ENCODE measurements around the gene MED27. TPM values are rescaled to one million over a fixed set of nuclear protein-coding genes. Genes with fewer than 3 reads are reported as not detected.
A peak's percentile ranks its signal among the peaks of the same experiment; 100 is the strongest.

MED27 gene
- total RNA-seq: 10 to 100 TPM; 11.5 to 26.9 (median 21.3) TPM
- 10 to 100 TPM; 34.6 to 44.2 TPM for polyA plus RNA-seq
- total RNA-seq: 9.8 reads per million, percentile 35 among the genes with 10 or more reads in this experiment

GRCh38 chr9:132079391-132080091 lies at the start of gene MED27:
Gene MED27, minus strand, starts transcription at chr9:132079867. Its CDS starts 23 bp downstream, at chr9:132079844.
- DNase-seq: peak; percentile 79 to 94 (median 90)
- peaks cover 0 to 27% (median 13%) of the 10 kb centered on the region in 5 donors for H3K36me3 Mint-ChIP-seq
- Histone ChIP-seq H3K4me1 (ENCODE audit: control insufficient read depth in 2 of 2, insufficient read depth in 2 of 2, low read length in 2 of 2) (peaks cover 13 to 15% of the 10 kb centered on the region in 2 donors), H3K27ac (ENCODE audit: low read depth, low read length) (peak within 1 kb of the TSS; percentile 72), H3K9me3 (ENCODE audit: control insufficient read depth in 2 of 3, low read length in 3 of 3) (no peaks in the 10 kb centered on the region), H3K27me3 (ENCODE audit: control insufficient read depth in 2 of 2, insufficient read depth in 2 of 2, low read length in 2 of 2) (no peaks in the 10 kb centered on the region), H3K4me3 (ENCODE audit: low read length) (peak within 1 kb of the TSS; percentile 77), H3K36me3 (ENCODE audit: control insufficient read depth in 2 of 3, insufficient read depth in 3 of 3, low read length in 3 of 3) (peaks cover 0 to 21% (median 13%) of the 10 kb centered on the region in 3 experiments)
- H3K4me3 Mint-ChIP-seq: peak within 1 kb of the TSS; percentile 93 to 99 (median 98)
- CTCF ChIA-PET: no interaction called here
- intact Hi-C loops (cut with micrococcal nuclease): loop anchor here (1.0 to 10.0 kb wide), 7 partner anchors 80 to 955 kb away; partner anchors contain the start of genes NTNG2 (in 1 of the 2), NUP214 (in 1 of the 2), SETX (in 1 of the 2) and TTF1 (in 1 of the 2)
- no peaks in the 10 kb centered on the region for H3K9me3 Mint-ChIP-seq
- peaks cover 31 to 53% (median 49%) of the 10 kb centered on the region in 7 donors for H3K4me1 Mint-ChIP-seq
- peaks cover 0 to 7% (median 4%) of the 10 kb centered on the region in 5 donors for H3K27me3 Mint-ChIP-seq
- peak within 1 kb of the TSS; percentile 69 to 96 (median 92) for H3K27ac Mint-ChIP-seq
- POLR2A ChIA-PET: interaction anchor here (1.4 kb wide), 1 partner anchor 954 kb away, joined by 5 read pairs; the partner anchor contains the start of gene NUP214
- ATAC-seq: peak; percentile 98

- Histone ChIP-seq H3K27me3 (ENCODE audit: control insufficient read depth in 2 of 2, insufficient read depth in 2 of 2, low read length in 2 of 2) (peaks cover 0 to 8% of the 10 kb centered on the region in 2 donors), H3K27ac (ENCODE audit: low read depth, low read length) (no peak overlapping the region), H3K36me3 (ENCODE audit: control insufficient read depth in 2 of 3, insufficient read depth in 3 of 3, low read length in 3 of 3) (no peaks in the 10 kb centered on the region), H3K9me3 (ENCODE audit: control insufficient read depth in 2 of 3, low read length in 3 of 3) (no peaks in the 10 kb centered on the region), H3K4me1 (ENCODE audit: control insufficient read depth in 2 of 2, insufficient read depth in 2 of 2, low read length in 2 of 2) (peaks cover 0 to 8% of the 10 kb centered on the region in 2 donors), H3K4me3 (ENCODE audit: low read length) (no peak overlapping the region)
- H3K27me3 Mint-ChIP-seq: peaks cover 57 to 87% (median 78%) of the 10 kb centered on the region in 5 donors
- no peaks in the 10 kb centered on the region for H3K36me3 Mint-ChIP-seq
- no peak overlapping the region for H3K27ac Mint-ChIP-seq
- ChIA-PET POLR2A (no interaction called here), CTCF (no interaction called here)
- no peak for DNase-seq
- no peak overlapping the region for H3K4me3 Mint-ChIP-seq
- no peak for ATAC-seq
- intact Hi-C loops (cut with micrococcal nuclease): no loop called here
- H3K9me3 Mint-ChIP-seq: peaks cover 0 to 5% (median 0%) of the 10 kb centered on the region in 11 donors
- peaks cover 0 to 10% (median 4%) of the 10 kb centered on the region in 7 donors for H3K4me1 Mint-ChIP-seq
These were observed 48.3 kb upstream of the MED27 start for GRCh38 chr9:132127888-132128534.

GRCh38 chr9:132126680-132127236 lies 47.1 kb upstream of the MED27 start:
- H3K27me3 ChIP-seq (ENCODE audit: control insufficient read depth in 2 of 2, insufficient read depth in 2 of 2, low read length in 2 of 2): peaks cover 0 to 8% of the 10 kb centered on the region in 2 donors
- H3K36me3 ChIP-seq (ENCODE audit: control insufficient read depth in 2 of 3, insufficient read depth in 3 of 3, low read length in 3 of 3): no peaks in the 10 kb centered on the region
- Mint-ChIP-seq H3K4me3 (peak overlapping the region in 2 of 10 donors; percentile 16 to 19), H3K4me1 (peaks cover 0 to 10% (median 4%) of the 10 kb centered on the region in 7 donors), H3K36me3 (no peaks in the 10 kb centered on the region), H3K27me3 (peaks cover 61 to 86% (median 84%) of the 10 kb centered on the region in 5 donors), H3K9me3 (peaks cover 0 to 5% (median 0%) of the 10 kb centered on the region in 11 donors), H3K27ac (peak overlapping the region in 1 of 9 donors; percentile 7)
- no peaks in the 10 kb centered on the region for H3K9me3 ChIP-seq (ENCODE audit: control insufficient read depth in 2 of 3, low read length in 3 of 3)
- ChIA-PET POLR2A (no interaction called here), CTCF (no interaction called here)
- intact Hi-C loops (cut with micrococcal nuclease): no loop called here
- no peak for ATAC-seq
- H3K4me1 ChIP-seq (ENCODE audit: control insufficient read depth in 2 of 2, insufficient read depth in 2 of 2, low read length in 2 of 2): peaks cover 0 to 8% of the 10 kb centered on the region in 2 donors
- no peak overlapping the region for H3K4me3 ChIP-seq (ENCODE audit: low read length)
- no peak overlapping the region for H3K27ac ChIP-seq (ENCODE audit: low read depth, low read length)
- no peak for DNase-seq

- CTCF ChIA-PET: no interaction called here
These were observed 46.4 kb upstream of the MED27 start for GRCh38 chr9:132125944-132126679.

GRCh38 chr9:132125361-132125760 lies 45.7 kb upstream of the MED27 start:
- ATAC-seq: no peak
- H3K9me3 ChIP-seq (ENCODE audit: control insufficient read depth in 2 of 3, low read length in 3 of 3): no peaks in the 10 kb centered on the region
- ChIA-PET CTCF (no interaction called here), POLR2A (no interaction called here)
- H3K27me3 ChIP-seq (ENCODE audit: control insufficient read depth in 2 of 2, insufficient read depth in 2 of 2, low read length in 2 of 2): peaks cover 0 to 8% of the 10 kb centered on the region in 2 donors
- Mint-ChIP-seq H3K27ac (no peak overlapping the region), H3K4me3 (no peak overlapping the region), H3K36me3 (no peaks in the 10 kb centered on the region), H3K27me3 (peaks cover 66 to 85% (median 82%) of the 10 kb centered on the region in 5 donors), H3K4me1 (peaks cover 0 to 10% (median 4%) of the 10 kb centered on the region in 7 donors), H3K9me3 (peaks cover 0 to 4% (median 0%) of the 10 kb centered on the region in 11 donors)
- peaks cover 0 to 8% of the 10 kb centered on the region in 2 donors for H3K4me1 ChIP-seq (ENCODE audit: control insufficient read depth in 2 of 2, insufficient read depth in 2 of 2, low read length in 2 of 2)
- no peak overlapping the region for H3K27ac ChIP-seq (ENCODE audit: low read depth, low read length)
- H3K36me3 ChIP-seq (ENCODE audit: control insufficient read depth in 2 of 3, insufficient read depth in 3 of 3, low read length in 3 of 3): no peaks in the 10 kb centered on the region
- no peak for DNase-seq
- intact Hi-C loops (cut with micrococcal nuclease): no loop called here
- H3K4me3 ChIP-seq (ENCODE audit: low read length): no peak overlapping the region

More at GRCh38 chr9:132125944-132126679, 46.4 kb upstream of the MED27 start:
- Mint-ChIP-seq H3K4me1 (peaks cover 0 to 10% (median 4%) of the 10 kb centered on the region in 7 donors), H3K4me3 (peak overlapping the region in 3 of 10 donors; percentile 16 to 31 (median 19)), H3K9me3 (peaks cover 0 to 5% (median 0%) of the 10 kb centered on the region in 11 donors), H3K27me3 (peaks cover 63 to 85% (median 82%) of the 10 kb centered on the region in 5 donors), H3K36me3 (no peaks in the 10 kb centered on the region), H3K27ac (peak overlapping the region in 1 of 9 donors; percentile 7)
- intact Hi-C loops (cut with micrococcal nuclease): no loop called here
- H3K27ac ChIP-seq (ENCODE audit: low read depth, low read length): no peak overlapping the region
- ATAC-seq: no peak
- no peaks in the 10 kb centered on the region for H3K9me3 ChIP-seq (ENCODE audit: control insufficient read depth in 2 of 3, low read length in 3 of 3)
- H3K27me3 ChIP-seq (ENCODE audit: control insufficient read depth in 2 of 2, insufficient read depth in 2 of 2, low read length in 2 of 2): peaks cover 0 to 8% of the 10 kb centered on the region in 2 donors
- no peaks in the 10 kb centered on the region for H3K36me3 ChIP-seq (ENCODE audit: control insufficient read depth in 2 of 3, insufficient read depth in 3 of 3, low read length in 3 of 3)
- no peak for DNase-seq
- no peak overlapping the region for H3K4me3 ChIP-seq (ENCODE audit: low read length)
- POLR2A ChIA-PET: no interaction called here
- H3K4me1 ChIP-seq (ENCODE audit: control insufficient read depth in 2 of 2, insufficient read depth in 2 of 2, low read length in 2 of 2): peaks cover 0 to 8% of the 10 kb centered on the region in 2 donors

GRCh38 chr9:132124800-132125199 lies 45.1 kb upstream of the MED27 start:
- intact Hi-C loops (cut with micrococcal nuclease): no loop called here
- Histone ChIP-seq H3K4me3 (ENCODE audit: low read length) (no peak overlapping the region), H3K27me3 (ENCODE audit: control insufficient read depth in 2 of 2, insufficient read depth in 2 of 2, low read length in 2 of 2) (peaks cover 0 to 8% of the 10 kb centered on the region in 2 donors), H3K9me3 (ENCODE audit: control insufficient read depth in 2 of 3, low read length in 3 of 3) (no peaks in the 10 kb centered on the region), H3K4me1 (ENCODE audit: control insufficient read depth in 2 of 2, insufficient read depth in 2 of 2, low read length in 2 of 2) (peaks cover 0 to 8% of the 10 kb centered on the region in 2 donors), H3K27ac (ENCODE audit: low read depth, low read length) (no peak overlapping the region), H3K36me3 (ENCODE audit: control insufficient read depth in 2 of 3, insufficient read depth in 3 of 3, low read length in 3 of 3) (no peaks in the 10 kb centered on the region)
- Mint-ChIP-seq H3K4me1 (peaks cover 0 to 10% (median 4%) of the 10 kb centered on the region in 7 donors), H3K9me3 (peaks cover 0 to 4% (median 0%) of the 10 kb centered on the region in 11 donors), H3K27me3 (peaks cover 65 to 87% (median 78%) of the 10 kb centered on the region in 5 donors), H3K36me3 (no peaks in the 10 kb centered on the region), H3K27ac (no peak overlapping the region), H3K4me3 (no peak overlapping the region)
- no peak for DNase-seq
- ChIA-PET POLR2A (no interaction called here), CTCF (interaction anchor here (0.6 kb wide), 1 partner anchor 32 kb away, joined by 3 read pairs; no protein-coding TSS in a partner anchor)
- no peak for ATAC-seq

Data from naive thymus-derived CD4-positive, alpha-beta T cell (primary cell).